ENCODE measurements around the gene ARID1B. TPM values are rescaled to one million over a fixed set of nuclear protein-coding genes. Genes with fewer than 3 reads are reported as not detected.

Gene ARID1B
- total and polyA plus RNA-seq, 9 of the 15 experiments (the other 6 are each of a cell fraction or from before 2014, with no cell fraction given), result 12.5 to 50.5 (median 25.8) TPM

DNA sequence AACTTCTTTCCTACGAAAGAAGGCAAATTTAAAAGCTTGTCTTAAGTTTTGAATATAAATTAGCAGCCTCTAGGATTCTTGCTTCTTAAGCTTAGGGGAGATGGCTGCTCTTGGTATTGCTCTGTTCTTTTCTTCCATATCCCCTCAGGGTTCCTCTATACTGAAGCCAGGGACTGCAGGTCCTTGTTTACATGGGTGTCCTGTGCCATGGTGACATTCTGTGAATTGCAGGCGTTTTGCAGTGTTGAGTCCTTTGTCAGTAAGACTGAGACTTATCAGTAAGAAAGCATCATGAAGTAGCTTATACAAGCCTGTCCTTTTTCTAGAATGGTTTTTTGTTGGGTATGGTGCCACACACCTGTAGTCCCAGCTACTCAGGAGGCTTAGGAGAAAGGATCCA lies 147.8 kb downstream of the ARID1B start:
- POLR2A ChIA-PET, result interaction anchor here (0.8 to 2.0 kb wide), 8 partner anchors 8 to 42 kb away, joined by 3 to 8 read pairs (median 4); no protein-coding TSS in a partner anchor
- in situ Hi-C loops (cut with MboI) (no loop called here), intact Hi-C loops (cut with micrococcal nuclease) (no loop called here)
- Histone ChIP-seq H3K4me3 (no peak overlapping the region), H2AFZ (ENCODE audit: low read depth, low read length) (no peak overlapping the region), H3K79me2 (ENCODE audit: control insufficient read depth, insufficient read depth, low read length) (peaks cover 13% of the 10 kb centered on the region; the same call in 2 of the 3 replicates), H3K4me1 (replicated peaks in 1 of 2; ENCODE audit: control insufficient read depth in 2 of 2, insufficient read depth in 2 of 2, low read length in 2 of 2) (peaks cover 5 to 10% of the 10 kb centered on the region in 2 experiments; a peak in 3 of 5 replicates), H3K36me3 (ENCODE audit: control insufficient read depth, insufficient read depth, low read length) (no peaks in the 10 kb centered on the region), H3K9me3 (replicated peaks; ENCODE audit: control insufficient read depth, insufficient read depth, low read depth, low read length) (no peaks in the 10 kb centered on the region), H3K4me2 (ENCODE audit: insufficient read depth, low read length) (no peak overlapping the region), H3K27ac (ENCODE audit: extremely low read depth, low read depth, low read length) (no peak overlapping the region), H3K9ac (ENCODE audit: insufficient read depth in 1 of 2, low read depth in 2 of 2, low read length in 2 of 2) (no peak overlapping the region), H4K20me1 (replicated peaks; ENCODE audit: control insufficient read depth, insufficient read depth, low read length) (no peaks in the 10 kb centered on the region), H3K9me1 (ENCODE audit: control insufficient read depth, insufficient read depth, low read length) (peaks cover 3% of the 10 kb centered on the region), H3K27me3 (ENCODE audit: control insufficient read depth in 2 of 2, insufficient read depth in 2 of 2, low read length in 2 of 2) (no peaks in the 10 kb centered on the region)
- ATAC-seq, result no peak
- WGBS (ENCODE audit: insufficient coverage, low coverage, missing lambda C conversion rate), result 62% methylated on average over 2 of the region's 2 CpGs
- no peak for FAIRE-seq
- no peak for DNase-seq (ENCODE audit: extremely low read depth in 1 of 4, low spot score in 3 of 4)
- TF ChIP-seq DDX20 (tag; IDR thresholded peaks at IDR 0.05; ENCODE audit: low read depth), result no peak
- TF ChIP-seq ATF7 (IDR thresholded peaks at IDR 0.05), result no peak
- TF ChIP-seq CAMTA2 (CRISPR knock-in tag; conservative IDR thresholded peaks at IDR 0.05), result no peak
- TF ChIP-seq ZNF695 (CRISPR knock-in tag; IDR thresholded peaks at IDR 0.05), result no peak
- TF ChIP-seq TRIM28 (IDR thresholded peaks at IDR 0.05), result no peak
- TF ChIP-seq BRD4 (IDR thresholded peaks at IDR 0.05), result no peak
- TF ChIP-seq PCBP2 (IDR thresholded peaks at IDR 0.05; ENCODE audit: low read depth, low read length, poor library complexity, severe bottlenecking), result no peak
- no peak for TF ChIP-seq BCOR (IDR thresholded peaks at IDR 0.05)
- no peak for TF ChIP-seq SREBF2 (CRISPR knock-in tag; IDR thresholded peaks at IDR 0.05)
- no peak for TF ChIP-seq RHOXF2B (CRISPR knock-in tag; conservative IDR thresholded peaks at IDR 0.05)
- TF ChIP-seq, protein P1, sequence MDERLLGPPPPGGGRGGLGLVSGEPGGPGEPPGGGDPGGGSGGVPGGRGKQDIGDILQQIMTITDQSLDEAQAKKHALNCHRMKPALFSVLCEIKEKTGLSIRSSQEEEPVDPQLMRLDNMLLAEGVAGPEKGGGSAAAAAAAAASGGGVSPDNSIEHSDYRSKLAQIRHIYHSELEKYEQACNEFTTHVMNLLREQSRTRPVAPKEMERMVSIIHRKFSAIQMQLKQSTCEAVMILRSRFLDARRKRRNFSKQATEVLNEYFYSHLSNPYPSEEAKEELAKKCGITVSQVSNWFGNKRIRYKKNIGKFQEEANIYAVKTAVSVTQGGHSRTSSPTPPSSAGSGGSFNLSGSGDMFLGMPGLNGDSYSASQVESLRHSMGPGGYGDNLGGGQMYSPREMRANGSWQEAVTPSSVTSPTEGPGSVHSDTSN (CRISPR knock-in tag; IDR thresholded peaks at IDR 0.05; ENCODE audit: low read depth), result no peak
- TF ChIP-seq, protein P1 (tag; conservative IDR thresholded peaks at IDR 0.05; ENCODE audit: low read depth), result no peak
- TF ChIP-seq ETV6 (IDR thresholded peaks at IDR 0.05; ENCODE audit: borderline replicate concordance in 1 of 2, low read depth in 2 of 2, low read length in 1 of 2), result no peak
- TF ChIP-seq ETV6 (CRISPR knock-in tag; IDR thresholded peaks at IDR 0.05; ENCODE audit: borderline replicate concordance), result no peak
- BruUV-seq (replicated peaks), result no TSS peak
- CTCF ChIA-PET (ENCODE audit: low intra/inter-chr PET ratio), result no interaction called here
